HG02642 (cell line): Measurements from ENCODE around the gene CARMIL1.
A peak's percentile ranks its signal among the peaks of the same experiment; 100 is the strongest.

Experiments
- ATAC-seq: cut with Tn5 transposase; IDR thresholded peaks from one replicate; pipeline ENCODE4 v1.9.1; 2021; ENCODE audit warnings: mild to moderate bottlenecking; ENCODE audit not compliant: unreplicated experiment, poor library complexity

The CARMIL1 gene

GRCh38 chr6:25489399-25489798 lies 210.2 kb downstream of the CARMIL1 start:
- no peak for ATAC-seq

DNA sequence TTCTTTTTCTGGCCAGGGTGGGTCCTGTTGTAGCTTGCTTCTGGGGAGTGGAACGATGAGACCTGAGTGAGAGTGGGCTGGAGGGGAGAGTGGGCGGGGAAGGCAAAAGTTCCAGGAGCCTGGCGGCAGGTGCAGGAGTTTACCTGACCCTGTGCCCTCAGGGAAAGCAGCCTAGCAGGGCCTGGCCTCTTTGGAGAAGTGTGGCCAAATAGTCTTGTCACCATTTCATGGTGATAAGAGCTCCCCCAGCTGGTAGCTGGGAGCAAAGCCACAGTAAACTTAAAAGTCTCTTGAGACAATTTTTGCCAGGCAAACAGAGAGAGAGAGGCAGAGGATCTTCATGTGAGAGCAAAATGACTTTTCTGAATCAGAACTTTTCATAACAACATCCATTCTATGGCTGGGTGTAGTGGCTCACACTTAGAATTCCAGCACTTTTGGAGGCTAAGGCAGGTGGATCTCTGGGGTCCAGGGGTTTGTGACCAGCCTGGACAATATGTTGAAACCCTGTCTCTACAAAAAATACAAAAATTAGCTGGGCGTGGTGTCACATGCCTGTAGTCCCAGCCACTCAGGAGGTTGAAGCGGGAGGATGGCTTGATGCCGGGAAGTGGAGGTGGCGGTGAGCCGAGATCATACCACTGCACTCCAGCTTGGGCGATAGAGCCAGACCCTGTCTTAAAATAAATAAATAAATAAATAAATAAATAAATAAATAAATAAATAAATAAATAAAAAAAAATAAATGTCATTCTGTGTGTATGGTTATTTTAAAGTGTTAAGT lies 211.0 kb downstream of the CARMIL1 start:
- ATAC-seq, result peak; percentile 91

DNA sequence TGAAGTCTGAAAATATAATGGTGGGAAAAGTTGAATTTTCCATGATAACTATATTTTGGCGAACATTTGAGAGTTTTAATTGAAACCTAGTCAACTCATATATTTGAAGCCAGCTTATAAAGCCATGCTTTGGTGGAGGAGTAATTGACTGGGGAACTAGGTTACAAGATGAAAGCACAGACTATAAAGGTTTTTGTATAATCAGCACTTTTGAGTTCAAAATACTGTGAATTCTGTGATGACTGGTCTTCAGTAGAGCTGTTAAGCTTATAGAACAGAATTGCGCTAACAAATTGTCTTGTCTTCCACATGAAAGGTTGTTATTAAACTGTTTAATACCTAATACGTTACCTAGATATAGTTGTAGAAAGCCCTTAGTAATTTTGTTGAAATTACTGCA lies 213.8 kb downstream of the CARMIL1 start:
- no peak for ATAC-seq

DNA sequence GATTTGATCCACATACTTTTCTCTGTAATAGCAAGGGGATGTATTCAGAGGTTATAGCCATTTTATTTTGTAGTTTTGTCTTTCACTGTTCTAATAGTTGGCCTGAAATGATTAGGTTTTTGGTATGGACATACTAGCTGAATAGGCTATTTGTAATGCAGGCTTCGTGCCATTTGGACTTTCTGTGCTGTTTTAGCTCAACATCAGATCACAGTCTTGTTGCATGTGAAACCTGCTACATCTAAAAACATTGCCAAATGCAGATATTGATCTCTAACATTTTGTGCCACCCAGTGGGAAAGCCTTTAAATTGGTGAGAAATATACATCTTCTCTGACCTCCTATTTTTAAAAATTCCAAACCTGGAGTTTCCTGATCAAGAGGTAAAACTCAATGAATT lies 215.3 kb downstream of the CARMIL1 start:
- ATAC-seq, result no peak

GRCh38 chr6:25497383-25498040 lies 218.3 kb downstream of the CARMIL1 start:
- ATAC-seq, result no peak

GRCh38 chr6:25498505-25498904 lies 219.3 kb downstream of the CARMIL1 start:
- no peak for ATAC-seq

- no peak for ATAC-seq
Measured at GRCh38 chr6:25499615-25500235, 220.6 kb downstream of the CARMIL1 start.

DNA sequence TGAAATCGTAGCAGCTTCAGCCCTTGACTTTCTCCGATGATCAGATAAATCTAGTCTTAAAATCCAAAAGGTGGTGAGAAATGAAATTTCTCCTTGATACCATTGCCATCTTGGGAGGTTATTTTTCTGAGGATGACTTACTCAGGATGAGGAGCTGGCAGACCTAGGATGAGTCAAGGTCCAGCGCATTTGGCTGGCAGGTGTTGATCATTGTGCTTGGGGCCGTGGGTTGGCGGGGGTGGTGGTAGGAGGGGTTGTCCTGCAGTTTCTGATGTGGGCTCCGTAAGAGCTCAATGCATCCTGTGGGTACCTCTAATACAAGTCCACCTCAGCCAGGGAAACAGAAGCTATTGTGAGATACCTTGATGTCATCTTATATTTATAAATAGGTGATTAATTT lies 224.5 kb downstream of the CARMIL1 start:
- no peak for ATAC-seq

DNA sequence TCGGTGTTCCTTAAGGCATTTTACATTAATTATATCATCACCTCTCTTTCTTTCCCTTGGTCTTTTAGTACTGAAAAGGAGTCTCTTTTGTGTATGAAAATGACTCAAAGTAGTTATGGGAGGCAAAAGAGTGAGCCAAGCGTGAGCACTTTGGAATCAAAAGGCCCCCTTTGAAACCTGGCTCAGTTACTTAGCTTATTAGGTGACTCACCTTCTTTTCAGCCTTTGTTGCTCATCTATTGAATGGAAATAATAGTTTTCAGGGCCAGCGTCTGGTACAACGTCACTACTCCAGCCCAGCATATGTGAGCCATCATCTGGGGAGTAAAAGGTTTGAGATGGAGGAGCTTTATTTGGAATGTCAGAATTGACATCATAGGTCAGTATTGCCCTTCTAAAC lies 225.5 kb downstream of the CARMIL1 start:
- ATAC-seq, result no peak

DNA sequence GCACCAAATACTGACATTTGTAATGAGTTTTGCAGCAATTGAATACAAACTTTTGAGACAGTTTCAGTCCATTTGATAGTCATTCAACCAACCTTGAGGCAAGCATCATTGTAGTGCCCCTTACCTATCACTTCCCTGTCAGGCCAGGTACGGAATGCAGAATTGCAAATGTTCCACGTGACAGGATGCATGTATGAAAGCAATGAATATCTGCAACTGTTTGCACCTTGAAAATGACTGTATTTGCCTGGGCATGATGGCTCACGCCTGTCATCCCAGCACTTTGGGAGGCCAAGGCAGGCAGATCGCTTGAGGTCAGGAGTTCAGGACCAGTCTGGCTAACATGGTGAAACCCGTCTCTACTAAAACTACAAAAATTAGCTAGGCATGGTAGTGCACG lies 226.8 kb downstream of the CARMIL1 start:
- ATAC-seq, result no peak

DNA sequence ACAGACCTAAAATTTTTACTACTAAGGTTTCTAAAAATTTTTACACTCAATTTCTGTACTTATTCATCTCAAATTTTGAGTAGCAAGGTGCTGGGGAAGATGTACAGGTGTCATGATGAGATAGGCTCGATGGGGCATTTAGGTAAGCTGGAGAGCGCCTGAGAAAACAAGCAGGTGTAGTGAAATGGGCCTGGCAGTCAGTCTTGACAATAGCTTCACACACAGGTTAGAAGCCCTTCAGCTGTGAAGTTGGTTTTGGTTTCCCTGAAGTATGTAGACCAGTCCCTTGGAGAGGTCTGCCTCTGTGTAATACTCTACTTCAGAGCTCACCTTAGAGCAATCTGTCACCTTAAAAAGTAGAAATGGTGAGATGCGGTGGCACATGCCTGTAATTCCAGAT lies 228.9 kb downstream of the CARMIL1 start:
- ATAC-seq, result no peak

DNA sequence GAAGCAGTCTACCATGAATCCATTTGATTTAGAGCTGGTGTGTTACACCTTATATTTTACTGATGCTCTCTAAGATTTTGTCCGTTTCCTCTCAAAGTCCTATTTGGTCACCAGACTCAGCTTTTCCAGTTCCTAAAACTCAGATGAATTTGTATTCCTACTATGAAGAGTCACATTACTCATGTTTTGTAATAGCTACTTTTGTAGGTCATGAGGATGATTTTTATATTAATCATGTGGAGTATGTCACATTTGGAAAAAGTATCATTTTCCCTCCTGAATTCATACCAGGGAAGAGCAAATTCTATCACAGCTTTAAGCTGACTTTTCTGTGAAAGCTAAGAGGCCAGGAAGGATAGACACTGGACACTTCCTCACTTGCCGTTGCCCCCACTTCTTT lies 232.2 kb downstream of the CARMIL1 start:
- no peak for ATAC-seq

DNA sequence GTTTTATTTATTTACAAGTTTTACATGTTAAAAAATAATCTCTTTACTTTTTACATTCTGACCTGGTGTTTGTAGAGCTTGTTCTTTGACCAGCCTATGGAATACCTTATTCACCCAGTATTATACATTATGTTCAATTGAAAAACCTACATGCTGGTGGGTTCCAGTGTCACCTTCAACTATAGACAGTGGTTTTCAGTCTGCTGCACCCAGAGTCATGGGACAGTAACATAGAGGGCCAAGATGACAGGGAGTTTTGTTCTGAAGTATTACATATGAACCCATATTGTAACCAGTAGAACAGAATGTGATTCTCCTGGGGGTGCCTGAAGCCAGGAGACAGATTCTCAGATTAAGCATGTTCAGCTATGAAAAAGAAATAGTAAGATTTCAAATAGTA lies 233.4 kb downstream of the CARMIL1 start:
- no peak for ATAC-seq

DNA sequence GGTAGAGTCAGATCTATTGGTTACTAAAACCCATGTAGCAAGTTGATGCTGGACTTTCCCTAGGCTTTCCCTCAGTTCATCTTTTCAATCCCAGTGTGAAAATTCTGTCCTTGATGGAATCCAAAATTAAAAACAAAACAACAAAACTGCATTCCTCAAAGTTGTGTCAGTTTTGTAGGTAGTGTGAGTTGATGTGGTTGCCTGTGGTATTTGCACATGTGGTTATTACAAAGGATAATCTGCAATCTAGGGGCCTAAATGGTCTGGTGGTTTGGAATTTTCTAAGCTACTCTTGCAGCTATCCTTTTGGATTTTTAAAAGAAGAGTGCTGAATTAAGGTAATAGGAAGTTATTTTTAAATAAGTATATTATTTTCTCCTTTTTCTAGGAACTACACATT lies 240.7 kb downstream of the CARMIL1 start:
- no peak for ATAC-seq

- no peak for ATAC-seq
Measured at GRCh38 chr6:25524542-25524941, 245.4 kb downstream of the CARMIL1 start.

DNA sequence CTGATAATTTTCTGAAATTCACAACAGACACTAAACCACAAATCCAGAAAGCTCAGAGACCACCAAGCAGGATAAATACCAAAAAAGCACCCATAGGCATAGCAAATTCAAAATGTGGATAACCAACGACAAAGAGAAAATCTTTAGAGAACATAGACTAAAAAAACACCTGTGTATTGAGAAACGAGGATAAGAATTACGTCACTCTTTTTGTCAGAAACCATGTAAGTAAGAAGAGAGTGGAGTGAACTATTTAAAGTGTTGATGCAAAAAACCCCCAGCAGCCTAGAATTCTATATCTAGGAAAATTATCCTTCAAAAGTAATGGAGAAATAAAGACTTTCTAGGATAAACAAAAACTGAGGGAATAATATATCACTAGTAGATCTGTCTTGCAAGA lies 245.9 kb downstream of the CARMIL1 start:
- ATAC-seq, result no peak

DNA sequence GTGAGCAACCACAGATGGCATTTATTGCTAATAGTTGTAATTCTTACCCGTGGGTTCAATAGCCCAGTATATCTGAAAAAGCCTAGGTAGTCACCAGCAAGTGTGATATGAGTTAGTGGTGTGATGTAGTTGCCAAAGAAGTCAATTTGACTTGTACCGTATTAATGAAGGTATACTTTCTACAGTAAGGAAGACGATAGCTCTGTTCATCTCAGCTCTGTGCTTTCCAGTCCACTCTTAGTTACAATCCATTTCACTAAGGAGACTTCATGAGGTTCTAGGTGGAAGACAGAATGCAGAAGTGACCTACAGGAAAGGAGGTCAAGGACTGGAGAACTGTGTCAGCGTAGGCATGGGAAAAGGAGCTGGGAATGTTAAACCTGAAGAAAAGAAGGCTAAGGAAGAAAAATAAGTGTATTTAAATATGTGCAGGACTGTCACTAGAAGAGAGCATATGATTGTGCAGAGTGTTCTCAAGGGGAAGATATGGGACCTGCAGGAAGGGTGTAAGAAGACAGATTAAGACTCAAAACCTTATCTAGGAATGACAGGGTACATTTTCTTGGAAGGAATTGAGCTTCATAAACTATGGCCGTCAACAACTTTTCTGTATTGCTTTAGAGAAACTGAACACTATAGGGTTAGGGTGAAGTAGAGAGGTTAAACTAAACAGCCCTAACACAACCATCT lies 255.9 kb downstream of the CARMIL1 start:
- ATAC-seq, result no peak

GRCh38 chr6:25535632-25536225 lies 256.6 kb downstream of the CARMIL1 start:
- no peak for ATAC-seq

DNA sequence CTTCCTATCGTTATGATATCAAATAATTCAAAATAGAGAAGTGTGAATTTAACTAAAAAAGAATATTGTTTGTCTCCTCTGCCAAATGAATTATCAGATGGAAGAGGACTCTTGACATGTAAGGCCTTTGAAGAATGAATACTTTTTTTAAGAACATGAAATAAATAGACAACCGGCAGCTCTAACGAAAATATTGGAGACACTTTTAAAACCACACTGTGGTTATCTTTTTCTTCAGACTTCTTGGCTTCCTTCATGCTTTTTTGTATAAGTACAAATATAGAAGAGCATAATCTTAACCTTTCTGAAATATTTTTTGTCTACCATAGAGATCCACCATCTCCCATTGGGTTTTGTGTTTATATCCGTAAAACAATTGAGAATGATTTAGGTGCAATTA lies 257.6 kb downstream of the CARMIL1 start:
- no peak for ATAC-seq

DNA sequence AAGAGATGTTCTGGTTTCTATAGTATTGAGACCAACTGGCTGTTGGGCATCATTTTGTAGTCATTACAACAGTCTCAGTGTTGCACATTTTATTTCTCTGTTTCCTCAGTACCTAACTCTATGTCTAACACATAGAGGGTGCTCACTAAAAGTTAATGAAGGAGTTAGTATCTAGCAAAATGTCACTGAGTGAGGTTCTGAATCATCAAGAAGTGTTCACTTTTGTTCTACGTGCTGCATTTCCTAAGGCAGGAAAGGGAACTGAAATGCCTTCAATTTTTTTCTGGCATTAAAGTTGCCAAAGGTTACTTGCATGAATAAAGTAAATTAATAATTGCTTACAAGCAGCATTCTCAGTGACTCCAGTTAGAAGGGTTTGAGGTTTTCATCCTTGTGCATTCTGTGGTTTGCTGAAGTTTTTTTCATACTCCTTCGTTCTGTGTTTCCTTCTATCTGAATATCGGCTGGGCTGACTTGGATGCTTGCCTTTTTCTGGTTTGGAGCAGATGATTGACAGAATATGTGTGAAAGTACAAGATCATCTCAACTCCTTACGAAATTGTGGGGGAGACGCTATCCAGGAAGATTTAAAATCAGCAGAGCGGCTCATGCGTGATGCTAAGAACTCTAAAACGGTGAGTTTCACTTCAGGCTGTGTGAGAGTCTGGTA lies 258.3 kb downstream of the CARMIL1 start:
- no peak for ATAC-seq
